ENCODE results near the gene ACVR2A. TPM values are rescaled to one million over a fixed set of nuclear protein-coding genes. Genes with fewer than 3 reads are reported as not detected.

Gene ACVR2A
- total RNA-seq, 2 experiments from 2014 or later: 13.3 to 14.6 TPM

GRCh38 chr2:147888680-147889079, 43.9 kb downstream of the ACVR2A start:
- Mint-ChIP-seq H3K4me1 (ENCODE audit: low read depth) (peaks cover 38% of the 10 kb centered on the region), H3K27me3 (no peaks in the 10 kb centered on the region), H3K4me3 (no peak overlapping the region), H3K36me3 (ENCODE audit: low read depth) (peaks cover 2% of the 10 kb centered on the region), H3K27ac (no peak overlapping the region), H3K9me3 (no peaks in the 10 kb centered on the region)
- no peaks in the 10 kb centered on the region for H3K9me3 ChIP-seq (ENCODE audit: control insufficient read depth in 1 of 2, insufficient read depth in 1 of 2, low read length in 2 of 2)
- no peak overlapping the region for H3K4me3 ChIP-seq (ENCODE audit: low read length)
- no peaks in the 10 kb centered on the region for H3K4me1 ChIP-seq (ENCODE audit: insufficient read depth, low read length)
- intact Hi-C loops (cut with DNase I, micrococcal nuclease): no loop called here
- no peak overlapping the region for H3K27ac ChIP-seq (ENCODE audit: low read depth in 1 of 2, low read length in 2 of 2)
- CTCF ChIA-PET: no interaction called here
- POLR2A ChIA-PET: no interaction called here
- no peak for ATAC-seq (ENCODE audit: poor library complexity)
- H3K36me3 ChIP-seq (ENCODE audit: insufficient read depth, low read length): no peaks in the 10 kb centered on the region
- no peak for TF ChIP-seq CTCF (IDR thresholded peaks at IDR 0.05)
- H3K27me3 ChIP-seq (ENCODE audit: control insufficient read depth in 1 of 2, insufficient read depth in 2 of 2, low read length in 2 of 2): no peaks in the 10 kb centered on the region
- no peak for DNase-seq

GRCh38 chr2:147904051-147904450, 59.2 kb downstream of the ACVR2A start:
- TF ChIP-seq CTCF (IDR thresholded peaks at IDR 0.05): no peak
- no peaks in the 10 kb centered on the region for H3K4me1 ChIP-seq (ENCODE audit: insufficient read depth, low read length)
- H3K9me3 ChIP-seq (ENCODE audit: control insufficient read depth in 1 of 2, insufficient read depth in 1 of 2, low read length in 2 of 2): no peaks in the 10 kb centered on the region
- no peaks in the 10 kb centered on the region for H3K27me3 ChIP-seq (ENCODE audit: control insufficient read depth in 1 of 2, insufficient read depth in 2 of 2, low read length in 2 of 2)
- Mint-ChIP-seq H3K4me3 (no peak overlapping the region), H3K27me3 (no peaks in the 10 kb centered on the region), H3K27ac (no peak overlapping the region), H3K4me1 (ENCODE audit: low read depth) (peaks cover 14% of the 10 kb centered on the region), H3K36me3 (ENCODE audit: low read depth) (peaks cover 28% of the 10 kb centered on the region), H3K9me3 (no peaks in the 10 kb centered on the region)
- H3K4me3 ChIP-seq (ENCODE audit: low read length): no peak overlapping the region
- CTCF ChIA-PET: interaction anchor here (0.7 kb wide), 1 partner anchor 17 kb away, joined by 4 read pairs; no protein-coding TSS in a partner anchor
- intact Hi-C loops (cut with DNase I, micrococcal nuclease): loop anchor here in 1 of 2 experiments (10.0 kb wide), 1 partner anchor 1169 kb away; no protein-coding TSS in a partner anchor
- ATAC-seq (ENCODE audit: poor library complexity): no peak
- peaks cover 3% of the 10 kb centered on the region for H3K36me3 ChIP-seq (ENCODE audit: insufficient read depth, low read length)
- DNase-seq: no peak
- POLR2A ChIA-PET: no interaction called here
- H3K27ac ChIP-seq (ENCODE audit: low read depth in 1 of 2, low read length in 2 of 2): no peak overlapping the region

GRCh38 chr2:147909178-147909577, 64.3 kb downstream of the ACVR2A start:
- no peaks in the 10 kb centered on the region for H3K9me3 Mint-ChIP-seq
- H3K4me3 Mint-ChIP-seq: no peak overlapping the region
- ATAC-seq (ENCODE audit: poor library complexity) (no peak), DNase-seq (no peak)
- intact Hi-C loops (cut with DNase I, micrococcal nuclease): loop anchor here in 1 of 2 experiments (5.0 to 10.0 kb wide), 4 partner anchors 62 to 1174 kb away; partner anchors contain the start of gene ACVR2A
- no peak overlapping the region for H3K27ac ChIP-seq (ENCODE audit: low read depth in 1 of 2, low read length in 2 of 2)
- no peaks in the 10 kb centered on the region for H3K4me1 ChIP-seq (ENCODE audit: insufficient read depth, low read length)
- ChIA-PET CTCF (interaction anchor here (1.3 to 2.0 kb wide), 3 partner anchors 19 to 864 kb away, joined by 3 to 10 read pairs (median 3); no protein-coding TSS in a partner anchor), POLR2A (no interaction called here)
- no peaks in the 10 kb centered on the region for H3K27me3 ChIP-seq (ENCODE audit: control insufficient read depth in 1 of 2, insufficient read depth in 2 of 2, low read length in 2 of 2)
- H3K4me3 ChIP-seq (ENCODE audit: low read length): no peak overlapping the region
- no peaks in the 10 kb centered on the region for H3K9me3 ChIP-seq (ENCODE audit: control insufficient read depth in 1 of 2, insufficient read depth in 1 of 2, low read length in 2 of 2)
- no peaks in the 10 kb centered on the region for H3K36me3 ChIP-seq (ENCODE audit: insufficient read depth, low read length)
- H3K36me3 Mint-ChIP-seq (ENCODE audit: low read depth): peaks cover 18% of the 10 kb centered on the region
- no peaks in the 10 kb centered on the region for H3K27me3 Mint-ChIP-seq
- no peak for TF ChIP-seq CTCF (IDR thresholded peaks at IDR 0.05)
- H3K27ac Mint-ChIP-seq: no peak overlapping the region
- peaks cover 20% of the 10 kb centered on the region for H3K4me1 Mint-ChIP-seq (ENCODE audit: low read depth)

Measured in CD4-positive, alpha-beta T cell (primary cell).